Activated naive CD4-positive, alpha-beta T cell (primary cell): Measurements from ENCODE around the gene LRRC4C.
"Not testable (repeated sequence)": the region's sequence is repeated elsewhere in the genome, so short reads cannot be mapped to it uniquely, and the experiment has no call there.

Experiments
- DNase-seq, 4 experiments: peaks; one replicate each; lab custom pipeline; 2025; lab: John Stamatoyannopoulos, UW

LRRC4C gene

DNA sequence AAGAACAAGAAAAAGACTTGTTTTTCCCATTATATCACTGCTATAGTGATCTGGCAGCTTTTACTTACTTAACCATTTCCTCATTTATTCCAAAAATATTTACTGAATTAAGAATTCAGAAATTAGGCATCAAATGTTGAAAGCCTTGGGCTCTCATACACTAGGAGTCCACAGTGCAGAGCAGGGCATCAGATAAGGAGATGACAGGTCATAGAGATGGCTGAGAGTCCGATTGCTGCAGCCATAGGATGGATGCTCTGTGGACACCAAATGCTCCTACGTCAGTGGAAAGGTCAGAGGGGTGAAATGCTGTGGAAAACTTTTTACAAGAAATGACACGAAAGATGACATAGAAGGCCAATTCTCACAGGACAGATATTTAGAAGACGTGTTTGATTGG is 771.1 kb downstream of the LRRC4C start:
- DNase-seq: no peak

DNA sequence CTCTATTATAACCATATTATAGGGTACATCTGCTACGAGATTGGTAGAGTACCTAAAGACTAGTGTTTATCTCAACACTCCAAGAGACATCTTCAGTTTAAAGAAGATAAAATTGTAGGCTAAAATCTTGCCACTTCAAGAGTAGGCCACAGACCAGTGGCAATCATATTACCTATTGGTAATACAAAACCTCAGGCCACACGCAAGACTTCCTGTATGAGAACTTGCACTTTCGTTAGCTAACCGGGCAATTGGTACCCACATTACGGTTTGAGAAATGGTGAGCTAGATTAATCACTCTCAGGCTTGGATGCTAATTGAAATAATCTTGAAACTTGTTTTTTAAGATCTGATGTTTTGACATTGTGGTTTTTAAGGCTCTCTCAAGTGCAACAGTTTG is 772.7 kb downstream of the LRRC4C start:
- no peak for DNase-seq

DNA sequence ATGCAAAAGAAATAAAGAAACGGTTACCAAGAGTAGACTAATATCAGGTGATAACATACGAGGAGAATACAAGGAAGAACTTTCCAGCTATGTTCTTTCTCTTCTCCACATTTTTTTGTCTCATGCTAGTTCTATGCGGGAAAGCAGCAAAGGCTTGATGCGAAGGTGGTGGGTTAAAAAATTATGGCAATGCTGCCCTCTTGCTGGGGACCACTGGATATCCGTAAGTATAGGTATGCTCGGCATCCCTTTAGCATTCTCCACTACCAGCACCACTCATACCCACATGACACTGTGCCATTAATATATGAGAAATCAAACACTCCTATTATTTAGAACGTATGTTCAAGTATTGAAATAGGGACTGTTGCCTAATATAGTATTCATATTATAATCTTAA is 776.4 kb downstream of the LRRC4C start:
- no peak for DNase-seq

DNA sequence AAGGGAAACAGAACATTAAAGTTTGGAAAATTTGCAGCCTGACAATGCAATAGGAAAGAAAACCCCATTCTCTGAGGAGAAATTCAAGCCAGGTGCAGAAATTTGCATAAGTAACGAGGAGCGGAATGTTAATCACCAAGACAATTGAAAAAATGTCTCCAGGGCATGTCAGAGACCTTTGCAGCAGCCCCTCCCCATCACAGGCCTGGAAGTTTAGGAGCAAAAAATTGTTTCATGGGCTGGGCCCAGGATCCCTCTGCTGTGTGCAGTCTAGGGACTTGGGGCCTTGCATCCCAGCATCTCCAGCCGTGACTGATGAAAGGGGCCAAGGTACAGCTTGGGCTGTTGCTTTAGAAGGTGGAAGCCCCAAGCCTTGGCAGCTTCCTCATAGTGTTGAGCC is 780.2 kb downstream of the LRRC4C start:
- no peak for DNase-seq

DNA sequence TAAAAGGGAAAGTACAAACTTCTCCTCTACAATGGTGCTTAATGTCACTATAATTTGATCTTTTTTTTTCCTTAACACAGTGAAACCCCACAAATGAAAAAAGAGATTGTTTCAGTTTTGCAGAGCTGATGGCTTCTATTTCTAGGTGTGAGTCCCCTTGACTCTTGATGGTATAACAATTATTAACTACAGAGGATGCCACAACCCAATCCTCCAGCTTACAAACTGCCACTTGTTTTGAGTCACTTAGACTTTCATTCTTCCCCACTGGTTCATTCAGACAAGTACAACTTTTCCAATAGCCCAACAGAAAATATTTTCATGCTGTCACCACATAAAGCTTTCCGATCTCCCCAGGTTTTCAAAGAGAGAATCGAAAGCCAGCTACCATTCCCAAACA is 812.2 kb downstream of the LRRC4C start:
- DNase-seq: no peak

DNA sequence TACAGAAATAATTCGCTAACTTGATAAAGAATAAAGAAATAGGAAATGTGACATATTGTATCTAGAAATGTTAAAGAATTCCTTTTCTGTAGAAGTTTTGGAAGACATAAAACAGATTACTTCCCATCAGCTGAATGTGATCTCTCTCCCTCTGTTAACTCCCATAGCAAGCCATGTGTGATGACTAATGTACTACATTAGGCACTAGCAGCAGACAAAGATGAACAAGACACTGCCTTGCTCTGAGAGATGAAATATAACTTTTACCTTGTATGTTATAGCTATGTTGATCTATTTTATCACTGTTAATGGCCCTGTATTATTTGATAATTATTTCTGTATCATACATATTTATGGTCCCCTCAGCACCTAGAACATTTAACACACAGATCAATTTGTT is 817.2 kb downstream of the LRRC4C start:
- DNase-seq: no peak

DNA sequence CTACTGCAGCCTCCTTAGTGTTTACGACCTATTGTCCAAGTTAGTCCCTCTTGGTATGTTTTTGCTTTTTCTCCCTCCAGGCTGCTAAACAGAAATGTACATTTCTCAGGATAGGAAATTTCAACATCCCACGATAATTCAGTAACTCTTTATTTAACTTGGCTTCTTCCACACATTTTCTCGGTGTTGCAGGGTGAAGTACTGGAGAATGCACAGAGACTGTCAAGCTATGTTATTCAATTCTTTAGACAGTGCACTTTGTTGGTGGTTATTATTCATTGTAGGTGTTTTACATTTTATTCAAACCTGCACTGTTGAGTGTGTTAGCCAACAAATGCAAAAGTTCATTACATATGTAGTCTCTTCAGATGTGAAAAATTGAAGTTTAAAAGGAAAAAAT is 839.8 kb downstream of the LRRC4C start:
- no peak for DNase-seq

DNA sequence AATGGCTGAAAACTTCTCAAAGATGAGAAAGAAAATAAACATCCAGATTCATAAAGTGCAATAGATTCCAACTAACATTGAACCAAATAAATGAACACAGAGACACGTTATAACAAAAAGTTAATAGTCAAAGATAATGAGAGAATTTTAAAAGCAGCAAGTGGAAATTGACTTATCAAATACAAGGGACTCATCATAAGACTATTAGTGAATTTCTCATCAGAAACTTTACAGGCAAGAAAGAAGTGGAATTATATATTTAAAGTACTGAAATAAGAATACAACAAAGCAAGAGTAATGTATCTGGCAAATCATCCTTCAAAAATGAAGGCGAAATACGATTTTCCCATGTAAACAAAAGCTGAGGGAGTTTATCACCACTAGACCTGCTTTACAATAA is 852.7 kb downstream of the LRRC4C start:
- no peak for DNase-seq

DNA sequence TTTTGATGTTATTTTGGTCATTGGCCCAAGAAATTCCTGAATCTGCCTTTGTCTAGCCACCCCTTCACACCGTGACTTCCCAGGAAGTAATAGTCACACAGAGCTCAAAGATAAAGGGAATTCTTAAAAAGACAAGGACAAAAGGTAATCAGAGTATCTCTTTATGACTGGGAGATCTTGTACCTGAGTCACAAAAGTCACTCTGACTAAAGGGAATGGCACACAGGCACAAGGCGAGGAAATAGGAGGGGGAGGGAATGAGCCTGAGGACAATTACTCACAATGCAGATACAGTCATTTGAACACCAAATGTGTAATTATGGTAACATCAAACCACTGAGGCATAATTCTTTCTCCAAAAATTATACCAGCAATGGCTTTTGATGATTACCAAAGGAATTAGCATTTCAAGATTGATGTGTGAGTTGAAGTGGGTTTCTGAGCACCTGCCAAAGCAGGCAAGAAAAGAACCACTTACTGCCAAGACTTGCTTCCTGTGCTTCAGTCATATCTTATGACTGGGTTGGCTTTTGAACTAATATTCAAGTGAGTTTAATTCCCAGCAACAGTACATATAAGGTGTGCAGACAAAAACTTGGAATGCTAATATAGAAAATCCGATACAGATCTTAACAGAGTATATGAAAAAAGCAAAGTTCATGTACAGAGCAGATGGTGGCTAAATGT is 856.4 kb downstream of the LRRC4C start:
- DNase-seq: no peak

DNA sequence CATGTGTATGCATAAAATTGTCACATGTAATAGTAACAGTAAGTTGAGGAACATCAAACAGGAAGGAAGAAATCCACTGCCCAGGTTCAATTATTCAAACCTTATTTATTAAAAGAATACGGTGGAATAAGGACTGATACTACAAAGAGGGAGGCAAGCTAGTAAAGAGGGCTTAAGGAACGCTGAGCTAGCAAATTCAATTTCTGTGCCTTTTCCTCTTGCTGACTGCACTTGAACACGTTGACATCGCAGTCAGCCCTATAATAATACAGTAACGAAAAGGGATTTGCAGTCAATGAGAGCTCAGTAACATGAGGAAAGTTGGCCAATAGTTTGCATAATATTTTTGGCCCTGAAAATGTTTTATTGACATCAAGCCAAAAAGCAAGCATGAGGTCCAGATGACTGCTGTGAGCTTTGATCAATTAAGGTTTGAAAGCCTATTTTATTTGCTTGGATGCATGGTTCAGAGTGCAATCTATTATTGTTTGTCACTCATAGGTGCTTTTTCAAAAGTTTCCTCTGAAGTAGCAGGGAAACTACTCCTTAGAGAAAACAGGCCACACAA is 861.8 kb downstream of the LRRC4C start:
- no peak for DNase-seq

DNA sequence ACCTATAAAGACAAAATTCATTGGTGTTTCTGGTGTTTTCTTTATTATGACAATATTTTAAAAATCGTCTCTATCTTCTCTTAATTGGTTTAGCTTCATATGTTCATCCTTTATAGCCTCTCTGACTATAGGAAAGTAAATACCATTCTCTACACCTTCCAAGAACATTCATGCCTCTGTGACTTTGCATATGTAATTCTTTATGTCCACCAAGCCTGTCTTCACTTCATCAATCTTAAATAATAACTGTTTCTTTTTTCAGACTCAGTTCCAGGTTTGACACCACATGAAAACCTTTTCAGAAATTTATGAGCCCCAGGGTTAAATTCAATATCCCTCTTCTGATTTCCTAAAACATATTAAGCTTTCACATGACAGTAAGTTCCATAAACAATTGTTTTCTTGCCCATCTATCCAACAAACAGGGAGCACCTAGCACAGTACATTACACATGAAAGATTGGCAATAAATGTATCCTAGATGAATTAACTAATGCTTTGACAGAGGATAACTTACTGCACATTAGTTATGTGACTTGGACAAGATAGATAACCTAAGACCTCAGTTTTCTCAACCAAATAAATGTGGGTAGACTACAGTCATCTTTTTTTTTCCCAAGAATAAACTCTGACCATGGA is 886.1 kb downstream of the LRRC4C start:
- DNase-seq: no peak

DNA sequence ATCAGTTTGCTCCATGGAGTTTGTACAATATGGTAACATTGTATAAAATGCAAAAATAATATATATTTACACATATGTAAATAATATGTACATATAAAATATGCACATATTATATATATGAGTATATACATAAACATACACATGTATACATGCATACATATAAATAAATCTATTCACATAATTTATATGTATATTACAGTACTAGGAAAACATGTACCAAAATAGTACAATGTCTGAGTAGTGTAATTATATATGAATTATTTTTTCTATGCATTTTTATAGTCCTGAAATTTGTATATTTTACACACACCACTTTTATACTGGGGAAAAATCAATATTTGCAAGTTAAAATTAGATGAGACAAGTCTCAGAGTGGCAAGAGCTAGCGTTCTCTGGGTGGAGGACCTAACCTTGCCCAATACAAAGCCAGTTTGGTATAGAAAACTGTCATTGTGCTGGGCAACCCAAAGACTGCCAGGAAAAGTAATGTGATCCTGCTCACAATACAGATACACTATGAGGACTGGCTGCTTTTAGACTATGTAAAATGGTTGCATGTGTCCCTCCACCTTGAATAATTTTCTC is 889.4 kb downstream of the LRRC4C start:
- no peak for DNase-seq

DNA sequence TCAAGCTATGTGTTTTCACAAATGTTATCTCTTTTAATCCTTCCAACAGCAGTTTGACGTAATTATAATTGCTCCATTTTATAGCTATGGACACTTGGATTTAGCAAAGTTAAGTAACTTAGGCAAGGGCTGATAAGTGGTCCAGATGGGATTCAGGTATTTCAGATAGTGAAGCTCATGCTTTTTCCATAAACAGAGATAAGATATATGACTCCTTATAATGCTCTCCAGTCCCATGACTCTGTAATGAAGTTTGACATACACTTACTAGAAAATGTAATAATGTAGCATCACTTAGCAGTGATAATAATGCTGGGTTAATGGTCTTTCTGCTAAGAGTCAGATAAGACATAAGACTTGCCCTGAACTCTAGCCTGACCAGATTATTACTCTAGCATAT is 892.1 kb downstream of the LRRC4C start:
- no peak for DNase-seq

DNA sequence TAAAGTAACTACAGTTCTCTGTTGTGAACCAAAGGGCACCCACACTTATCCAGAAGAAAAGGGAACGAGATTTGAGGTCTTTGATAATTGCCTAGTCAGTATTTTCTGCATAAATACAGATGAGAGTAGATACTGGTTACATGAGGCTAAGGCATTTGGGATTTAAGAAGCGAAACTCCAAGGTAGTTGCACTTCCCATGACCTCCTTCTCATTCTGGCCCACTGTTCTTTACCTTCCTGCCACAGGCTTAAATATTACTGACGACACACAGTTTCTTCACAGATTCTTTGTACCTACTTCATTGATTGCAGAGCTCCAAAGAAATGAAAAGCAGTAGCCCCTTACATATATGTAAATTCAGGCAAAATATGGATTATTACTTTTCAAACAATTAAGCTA is 915.3 kb downstream of the LRRC4C start:
- DNase-seq: no peak

DNA sequence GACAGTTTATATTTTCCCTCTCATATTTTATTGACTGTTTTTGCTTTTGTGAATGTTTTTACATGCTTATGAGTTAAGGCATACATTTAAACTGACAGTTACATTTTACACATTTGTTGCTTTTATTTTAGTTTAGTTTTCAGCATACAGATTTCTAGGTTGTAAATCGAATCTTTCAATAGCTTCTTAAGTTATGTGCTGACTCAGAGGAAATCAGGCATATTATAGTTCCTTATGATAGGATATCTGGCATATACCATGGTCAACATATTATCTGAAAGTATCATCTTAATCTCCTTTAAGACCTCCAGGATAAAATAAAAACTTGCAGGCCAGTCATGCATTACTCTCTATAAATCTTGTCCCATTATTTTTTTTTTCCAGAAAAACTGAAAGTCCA is 916.6 kb downstream of the LRRC4C start:
- no peak for DNase-seq

DNA sequence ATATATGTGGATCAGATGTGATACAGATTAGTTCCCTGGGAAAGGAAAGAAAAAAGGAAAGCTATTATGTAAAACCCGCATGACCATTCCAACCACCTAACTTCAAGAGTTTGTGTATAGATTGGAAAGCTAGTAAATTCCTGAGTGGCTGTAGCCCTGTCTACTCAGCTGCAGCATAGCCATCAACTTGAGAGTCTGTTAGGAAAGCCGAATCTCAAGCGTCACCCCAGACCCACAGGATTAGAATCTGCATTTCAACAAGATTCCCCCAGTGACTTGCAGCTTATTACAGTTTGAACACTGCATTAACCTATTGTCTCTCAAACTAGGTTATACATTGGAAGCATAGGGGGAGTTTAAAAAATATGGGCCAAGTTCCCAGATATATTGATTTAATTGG is 921.7 kb downstream of the LRRC4C start:
- DNase-seq: no peak

DNA sequence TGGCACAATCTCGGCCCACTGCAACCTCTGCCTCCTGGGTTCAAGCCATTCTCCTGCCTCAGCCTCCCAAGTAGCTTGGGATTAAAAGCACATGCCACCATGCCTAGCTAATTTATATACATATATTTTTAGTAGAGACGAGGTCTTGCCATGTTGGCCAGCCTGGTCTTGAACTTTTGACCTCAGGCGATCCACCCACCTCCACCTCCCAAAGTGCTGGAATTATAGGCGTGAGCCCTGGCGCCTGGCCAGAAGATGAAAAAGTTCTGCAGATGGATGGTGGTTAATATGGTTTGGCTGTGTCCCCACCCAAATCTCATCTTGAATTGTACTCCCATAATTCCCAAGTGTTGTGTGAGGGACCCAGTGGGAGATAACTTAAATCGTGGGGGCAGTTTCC is 937.4 kb downstream of the LRRC4C start:
- not testable (repeated sequence) for DNase-seq

DNA sequence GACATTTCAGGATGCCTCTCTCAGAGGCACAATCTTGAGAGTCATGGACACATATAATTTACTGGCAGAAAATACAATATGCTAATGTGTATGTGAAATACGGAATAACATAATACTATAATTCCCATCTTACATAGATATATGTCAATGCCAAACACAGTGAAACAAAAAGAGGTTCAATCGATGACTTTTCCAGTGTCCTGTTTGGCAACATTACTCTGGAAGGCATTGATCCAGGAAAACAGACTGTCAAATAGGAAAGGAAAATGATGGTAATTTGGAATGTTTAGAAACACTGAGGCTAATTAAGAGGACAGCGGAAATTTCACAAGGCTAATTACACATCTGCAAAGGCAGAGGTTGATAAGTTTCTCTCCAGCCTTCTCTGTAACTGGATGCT is 942.3 kb downstream of the LRRC4C start:
- DNase-seq: no peak

DNA sequence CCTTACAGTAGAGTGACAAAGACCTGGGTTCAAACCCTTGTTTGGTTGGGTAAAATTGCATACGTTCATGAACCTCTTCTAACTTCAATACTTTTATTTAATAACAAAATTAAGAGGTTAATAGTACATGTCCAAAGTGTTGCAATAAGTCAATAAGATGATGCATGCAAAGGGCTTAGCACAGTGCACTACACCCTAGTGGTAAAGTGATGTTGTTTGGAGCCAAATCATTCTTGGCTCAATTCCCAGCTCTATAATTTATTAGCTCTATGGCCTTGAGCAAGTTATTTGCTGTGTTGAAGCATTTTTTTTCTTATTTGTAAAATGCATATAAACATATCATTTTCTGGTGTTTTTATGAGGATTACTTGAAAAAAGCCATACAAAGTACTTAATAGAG is 945.3 kb downstream of the LRRC4C start:
- DNase-seq: no peak

DNA sequence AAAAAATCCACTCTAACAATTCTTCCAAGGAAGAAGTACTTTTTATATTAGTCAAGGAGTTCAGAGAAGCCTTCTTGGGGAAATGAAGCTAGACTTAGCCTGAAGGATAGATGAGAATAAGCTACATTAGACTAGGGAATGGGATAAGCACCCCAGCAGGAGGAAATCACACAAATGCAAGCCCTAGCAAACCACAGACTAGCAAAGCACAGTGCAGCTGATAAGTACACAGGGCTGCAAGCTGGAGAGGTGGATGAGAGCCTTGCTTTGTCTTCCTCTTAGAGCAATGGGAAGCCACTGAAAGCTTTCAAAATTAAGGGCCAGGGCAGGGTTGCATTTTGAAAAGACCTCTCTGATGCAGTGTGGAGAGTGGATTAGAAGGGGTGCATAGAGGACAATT is 946.2 kb downstream of the LRRC4C start:
- no peak for DNase-seq

DNA sequence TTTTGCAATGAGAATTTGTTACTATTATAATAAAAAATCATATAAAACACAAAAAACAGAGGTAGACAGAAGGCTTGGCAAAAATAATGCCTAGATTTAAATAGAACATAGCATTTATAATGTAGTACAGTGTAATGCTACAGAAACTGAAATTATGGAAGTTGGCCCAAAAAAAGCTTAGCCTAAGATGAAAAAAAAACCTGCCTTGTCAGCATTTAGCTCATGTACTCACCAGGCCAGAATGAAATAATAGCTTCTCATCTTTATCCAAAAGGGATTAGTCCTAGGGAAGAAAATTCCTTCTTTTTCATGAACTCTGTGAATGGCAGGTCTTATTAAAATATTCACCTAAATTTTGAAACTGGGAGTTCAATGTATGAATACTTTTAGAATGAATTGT is 951.1 kb downstream of the LRRC4C start:
- no peak for DNase-seq

DNA sequence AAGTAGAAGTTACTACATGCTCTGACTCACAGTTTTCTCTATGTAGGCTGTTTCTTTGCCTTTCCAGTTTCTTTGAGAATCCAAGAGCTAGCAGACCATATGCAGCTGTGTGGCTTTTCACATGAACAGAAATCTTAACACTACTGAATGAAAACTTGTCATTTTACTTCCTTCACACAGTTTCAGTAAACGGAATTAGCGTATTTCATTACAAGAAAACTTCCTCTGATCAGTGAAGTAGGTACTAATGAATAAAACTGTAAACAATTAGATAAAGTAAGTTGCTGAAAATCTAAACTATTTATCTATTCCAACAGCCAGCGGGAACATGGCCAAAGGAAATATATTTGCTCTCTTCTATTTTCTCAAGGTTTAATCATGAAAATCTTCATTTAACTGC is 953.2 kb downstream of the LRRC4C start:
- no peak for DNase-seq

DNA sequence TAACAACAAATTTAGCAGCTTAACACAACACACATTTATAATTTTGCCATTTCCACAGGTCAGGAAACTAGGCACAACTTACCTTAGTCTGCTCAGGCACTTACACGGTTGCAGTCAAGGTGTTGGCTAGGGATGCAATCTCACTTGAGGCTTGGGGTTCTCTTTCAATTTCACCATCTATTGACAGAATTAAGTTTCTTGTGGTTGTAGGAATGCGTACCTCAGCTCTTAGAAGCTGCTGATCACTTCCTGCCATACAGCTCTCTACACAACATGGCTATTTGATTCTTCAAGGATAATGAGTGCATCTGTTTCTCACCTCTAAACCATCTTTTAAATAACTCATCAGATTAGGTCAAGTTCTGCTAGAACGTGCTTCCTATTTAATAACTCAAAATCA is 968.1 kb downstream of the LRRC4C start:
- no peak for DNase-seq

DNA sequence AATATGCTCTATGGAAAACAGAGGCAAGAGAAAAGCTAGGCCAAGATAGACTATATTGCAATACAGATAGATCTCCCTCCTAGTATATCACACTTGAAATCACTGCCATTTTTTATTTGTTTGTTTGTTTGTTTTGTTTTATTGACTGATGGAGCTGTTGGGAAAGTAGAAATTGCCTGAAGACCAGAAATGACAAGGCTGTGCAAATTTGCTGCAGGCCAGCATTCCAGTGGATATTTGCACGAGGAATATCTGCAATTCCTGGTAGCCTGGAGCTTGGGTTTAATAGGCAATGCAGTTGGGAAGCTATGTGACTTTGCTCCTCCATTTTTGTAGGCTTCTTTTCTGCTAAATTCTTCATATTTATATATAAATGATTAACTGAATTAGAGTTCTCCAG is 991.7 kb downstream of the LRRC4C start:
- no peak for DNase-seq
